Body of pancreas (tissue), 4 donors: Measurements from ENCODE around the gene IRX3. TPM values are rescaled to one million over a fixed set of nuclear protein-coding genes. Genes with fewer than 3 reads are reported as not detected.
A peak's percentile ranks its signal among the peaks of the same experiment; 100 is the strongest.

Experiments used
- ATAC-seq: fragments of 150-250 bp; one replicate; pipeline ENCODE4 v1.9.1; 2016
- DNase-seq, 4 donors: peaks; one replicate each; pipeline ENCODE4 v3.0.0-alpha.2; 2019
- H3K27ac ChIP-seq, 4 donors: fragments of 200-600 bp; sonication (generic); 1 replicate in 3 of 4; 2 replicates in 1 of 4; pipeline versions ENCODE4 v1.5.1 to v1.6.1; 2016 to 2019; ENCODE audit warnings: mild to moderate bottlenecking in 1 of 4, mixed read lengths in 1 of 4, moderate library complexity in 1 of 4
- H3K27me3 ChIP-seq, 2 donors: fragments of 200-600 bp; sonication (generic); one replicate each; pipeline ENCODE4 v1.6.0; 2016; ENCODE audit warnings: mild to moderate bottlenecking in 1 of 2
- H3K36me3 ChIP-seq, 2 donors: fragments of 200-600 bp; sonication (generic); replicated peaks in 1 of 2; 2 replicates each; pipeline ENCODE4 v1.5.1; 2016; ENCODE audit warnings: low read depth in 2 of 2; ENCODE audit not compliant: insufficient read depth in 1 of 2
- H3K4me1 ChIP-seq: fragments of 200-600 bp; sonication (generic); one replicate; pipeline ENCODE4 v1.6.0; 2016
- H3K4me3 ChIP-seq, 2 donors: fragments of 200-600 bp; sonication (generic); 1 replicate in 1 of 2; 2 replicates in 1 of 2; pipeline ENCODE4 v1.5.1; 2016 to 2019
- H3K9me3 ChIP-seq, 3 donors: fragments of 200-600 bp; sonication (generic); 1 replicate in 2 of 3; 2 replicates in 1 of 3; pipeline ENCODE4 v1.5.1; 2016
- POLR2A ChIP-seq, 3 donors: fragments of 450-650 bp; IDR thresholded peaks; one replicate each; pipeline ENCODE4 v1.6.1; 2016; ENCODE audit warnings: antibody characterized with exemption in 3 of 3, mild to moderate bottlenecking in 2 of 3
- WGBS, 2 donors: methylation state at CpG; one replicate each; pipeline ENCODE4 v1.1.5; 2017; 5-methylcytosine and 5-hydroxymethylcytosine counted together
- intact Hi-C: fragments of 100-400 bp; cut with DNase I; formaldehyde crosslinking; loops from one replicate; pipeline ENCODE4 v1.15.1; 2023
- total RNA-seq, 2 donors: library from RNA; depleted of rRNA; stranded (reverse); fragments of >200 nt; gene quantifications; one replicate each; pipeline ENCODE4 v1.1.0, GENCODE V29; 2016
- TF ChIP-seq, protein P1 (sequence below), 7 experiments: fragments of 450-650 bp in 4 of 7; fragments of 200-600 bp in 3 of 7; sonication (generic) in 3 of 7; IDR thresholded peaks; one replicate each; pipeline ENCODE4 v1.5.1; 2016 to 2019; ENCODE audit warnings: antibody characterized with exemption in 7 of 7

IRX3 gene
- 1 to 10 TPM; 1.6 to 2.6 TPM for total RNA-seq

DNA sequence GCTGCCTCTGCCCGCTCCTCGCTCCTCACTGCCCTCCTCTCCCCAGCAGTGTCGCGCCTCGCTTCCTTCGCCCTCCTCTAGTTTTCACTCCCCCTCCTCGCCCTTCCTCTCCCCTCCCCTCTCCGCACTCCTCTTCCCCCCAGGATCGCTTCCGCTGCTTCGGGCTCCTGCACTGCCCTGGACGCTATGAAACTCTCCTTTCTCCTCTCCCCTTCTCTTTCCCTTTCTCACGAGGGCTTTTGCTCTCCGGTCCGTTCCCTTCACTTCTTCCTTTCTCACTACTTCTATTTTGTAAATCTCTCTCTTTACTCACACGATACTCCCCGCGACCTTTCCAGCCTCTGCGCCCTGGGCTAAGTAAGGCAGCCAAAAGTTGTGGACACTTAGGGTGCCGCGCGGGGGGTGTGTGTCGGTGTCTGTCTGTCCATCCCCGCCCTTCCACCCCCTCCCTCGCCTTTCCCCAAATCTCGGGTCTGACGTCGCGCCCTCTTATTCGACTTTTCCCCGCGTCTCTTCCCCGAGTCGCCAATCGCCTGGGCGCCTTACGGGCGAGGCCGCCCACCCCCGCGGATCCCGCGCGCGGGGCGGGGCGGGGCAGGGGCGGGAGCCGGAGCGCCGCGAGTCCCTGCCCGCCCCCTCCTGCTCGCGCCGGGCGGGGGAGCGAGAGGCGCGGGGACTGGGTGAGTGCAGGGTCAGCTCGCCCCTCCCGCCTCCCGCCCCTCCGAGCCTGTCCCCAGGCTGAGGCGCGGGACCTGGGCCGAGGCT, at the start of gene IRX3:
TSS of gene IRX3 (minus strand) at position 422 of the 765 bp plus-strand sequence. CDS start 737 bp downstream, outside the sequence.
- Histone ChIP-seq H3K36me3 (no peaks in the 10 kb centered on the region), H3K9me3 (no peaks in the 10 kb centered on the region), H3K27me3 (peaks cover 0 to 39% of the 10 kb centered on the region in 2 donors), H3K4me1 (peaks cover 68% of the 10 kb centered on the region), H3K27ac (peak within 1 kb of the TSS in 3 of 4 donors; percentile 54 to 78 (median 66)), H3K4me3 (peak within 1 kb of the TSS in 1 of 2 donors; percentile 42)
- TF ChIP-seq POLR2A (IDR thresholded peaks at IDR 0.05) = peak; percentile 3 to 79 (median 66)
- TF ChIP-seq, protein P1, sequence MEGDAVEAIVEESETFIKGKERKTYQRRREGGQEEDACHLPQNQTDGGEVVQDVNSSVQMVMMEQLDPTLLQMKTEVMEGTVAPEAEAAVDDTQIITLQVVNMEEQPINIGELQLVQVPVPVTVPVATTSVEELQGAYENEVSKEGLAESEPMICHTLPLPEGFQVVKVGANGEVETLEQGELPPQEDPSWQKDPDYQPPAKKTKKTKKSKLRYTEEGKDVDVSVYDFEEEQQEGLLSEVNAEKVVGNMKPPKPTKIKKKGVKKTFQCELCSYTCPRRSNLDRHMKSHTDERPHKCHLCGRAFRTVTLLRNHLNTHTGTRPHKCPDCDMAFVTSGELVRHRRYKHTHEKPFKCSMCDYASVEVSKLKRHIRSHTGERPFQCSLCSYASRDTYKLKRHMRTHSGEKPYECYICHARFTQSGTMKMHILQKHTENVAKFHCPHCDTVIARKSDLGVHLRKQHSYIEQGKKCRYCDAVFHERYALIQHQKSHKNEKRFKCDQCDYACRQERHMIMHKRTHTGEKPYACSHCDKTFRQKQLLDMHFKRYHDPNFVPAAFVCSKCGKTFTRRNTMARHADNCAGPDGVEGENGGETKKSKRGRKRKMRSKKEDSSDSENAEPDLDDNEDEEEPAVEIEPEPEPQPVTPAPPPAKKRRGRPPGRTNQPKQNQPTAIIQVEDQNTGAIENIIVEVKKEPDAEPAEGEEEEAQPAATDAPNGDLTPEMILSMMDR (IDR thresholded peaks at IDR 0.05) = no peak
- ATAC-seq = peak; percentile 70
- DNase-seq = peak; percentile 44 to 68 (median 56)
- WGBS, 2 donors = 1 to 2% methylated on average over 37 to 58 of the region's 67 CpGs
- intact Hi-C loops = no loop called here

DNA sequence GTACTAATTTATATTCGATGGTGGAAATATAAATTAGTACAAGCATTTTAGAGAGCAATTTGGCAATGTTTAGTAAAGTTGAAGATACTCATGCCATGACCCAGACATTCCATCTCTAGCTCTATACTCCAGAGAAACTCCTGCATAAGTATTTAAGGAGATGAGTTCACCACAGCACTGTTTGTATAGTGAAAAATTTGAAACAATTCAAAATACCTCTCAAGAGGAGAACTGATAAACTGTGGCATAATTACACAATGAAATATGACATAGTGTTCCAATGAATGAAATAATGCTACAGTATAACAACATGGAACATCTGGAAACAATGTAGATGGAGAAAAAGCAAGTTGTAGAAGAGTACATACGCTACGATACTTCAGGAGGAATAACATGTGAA, 48.6 kb upstream of the IRX3 start:
- H3K36me3 ChIP-seq = no peaks in the 10 kb centered on the region
- ATAC-seq = no peak

DNA sequence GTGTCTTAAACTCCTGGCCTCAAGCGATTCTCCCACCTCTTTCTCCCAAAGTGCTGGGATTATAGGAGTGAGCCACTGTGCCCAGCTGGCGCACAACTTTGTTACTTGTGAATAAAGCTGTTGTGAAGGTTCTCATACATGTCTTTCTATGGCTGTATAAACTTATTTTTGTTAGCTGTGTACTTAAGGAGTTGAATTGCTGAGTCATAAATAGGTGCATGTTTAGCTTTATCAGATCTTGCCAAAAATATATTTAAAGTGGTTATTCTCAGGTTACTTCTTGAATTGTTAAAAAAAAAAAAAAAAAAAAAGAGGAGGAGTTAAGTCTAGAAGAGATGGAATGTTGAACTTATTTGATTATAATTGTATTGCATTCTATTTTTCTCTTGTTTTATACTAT, 47.6 kb upstream of the IRX3 start:
- intact Hi-C loops = no loop called here
- ATAC-seq (no peak), DNase-seq (no peak)
- Histone ChIP-seq H3K36me3 (no peaks in the 10 kb centered on the region), H3K27me3 (no peaks in the 10 kb centered on the region), H3K4me3 (no peak overlapping the region), H3K9me3 (no peaks in the 10 kb centered on the region), H3K4me1 (no peaks in the 10 kb centered on the region), H3K27ac (no peak overlapping the region)
- 86 to 89% methylated on average over 2 of the region's 2 CpGs for WGBS, 2 donors
- TF ChIP-seq, protein P1 (IDR thresholded peaks at IDR 0.05) = no peak
- no peak for TF ChIP-seq POLR2A (IDR thresholded peaks at IDR 0.05)

More for the DNA sequence above, 48.6 kb upstream of the IRX3 start:
- Histone ChIP-seq H3K27me3 (no peaks in the 10 kb centered on the region), H3K4me3 (no peak overlapping the region), H3K4me1 (no peaks in the 10 kb centered on the region), H3K27ac (no peak overlapping the region), H3K9me3 (no peaks in the 10 kb centered on the region)
- TF ChIP-seq, protein P1 (IDR thresholded peaks at IDR 0.05) = no peak
- no peak for TF ChIP-seq POLR2A (IDR thresholded peaks at IDR 0.05)
- no peak for DNase-seq
- WGBS, 2 donors = 58 to 61% methylated on average over 3 of the region's 3 CpGs
- intact Hi-C loops = no loop called here

DNA sequence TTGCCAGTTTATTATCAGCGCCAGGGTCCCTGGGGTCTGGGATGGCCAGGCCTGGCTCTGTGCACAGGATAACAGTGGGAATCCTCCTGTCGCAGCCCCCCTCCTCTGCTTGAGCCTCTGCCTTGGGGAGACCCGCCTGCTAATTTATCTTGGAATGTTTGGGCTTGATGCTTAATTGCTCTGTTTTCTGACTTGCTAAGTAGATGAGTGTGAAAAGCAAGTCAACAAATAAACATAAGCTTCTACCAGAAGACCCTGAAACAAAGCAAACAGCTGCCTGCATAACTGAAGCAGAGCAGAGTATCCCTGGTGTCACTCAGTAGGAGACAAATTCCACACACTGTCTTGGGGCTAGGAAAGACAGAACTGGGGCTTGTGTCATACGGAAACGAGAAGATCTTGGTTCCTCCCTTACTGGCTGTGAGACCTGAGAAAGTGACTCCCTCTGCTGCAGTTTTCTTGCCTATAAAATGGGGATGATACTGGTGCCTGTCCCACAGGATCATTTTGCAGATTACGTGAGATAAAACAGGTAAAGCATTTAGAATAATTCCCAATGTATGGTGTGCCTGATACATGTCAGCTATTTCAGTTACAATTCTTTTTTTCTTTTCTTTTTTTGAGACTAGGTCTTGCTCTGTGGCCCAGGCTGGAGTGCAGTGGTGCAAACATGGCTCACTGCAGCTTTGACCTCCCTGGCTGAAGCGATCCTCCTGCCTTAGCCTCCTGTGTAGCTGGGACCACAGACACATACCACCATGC, 44.8 kb upstream of the IRX3 start:
- intact Hi-C loops = no loop called here
- ATAC-seq (no peak), DNase-seq (no peak)
- Histone ChIP-seq H3K9me3 (no peaks in the 10 kb centered on the region), H3K4me3 (no peak overlapping the region), H3K4me1 (no peaks in the 10 kb centered on the region), H3K36me3 (no peaks in the 10 kb centered on the region), H3K27ac (no peak overlapping the region), H3K27me3 (no peaks in the 10 kb centered on the region)
- WGBS, 2 donors = 56 to 69% methylated on average over 7 of the region's 7 CpGs
- TF ChIP-seq, protein P1 (IDR thresholded peaks at IDR 0.05) = no peak
- no peak for TF ChIP-seq POLR2A (IDR thresholded peaks at IDR 0.05)
